ENCODE measurements around the gene SKAP2.

GRCh38 chr7:26684447-26684846 is 179.9 kb downstream of the SKAP2 start:
- TF ChIP-seq CTCF (IDR thresholded peaks at IDR 0.05) (no peak), CBX8 (IDR thresholded peaks at IDR 0.05) (no peak), HDAC2 (IDR thresholded peaks at IDR 0.05) (no peak), POLR2A (IDR thresholded peaks at IDR 0.05; ENCODE audit: low read length) (no peak)

Measured in A549 (cell line).